ENCODE data around the gene PHLDB3.

The PHLDB3 gene

DNA sequence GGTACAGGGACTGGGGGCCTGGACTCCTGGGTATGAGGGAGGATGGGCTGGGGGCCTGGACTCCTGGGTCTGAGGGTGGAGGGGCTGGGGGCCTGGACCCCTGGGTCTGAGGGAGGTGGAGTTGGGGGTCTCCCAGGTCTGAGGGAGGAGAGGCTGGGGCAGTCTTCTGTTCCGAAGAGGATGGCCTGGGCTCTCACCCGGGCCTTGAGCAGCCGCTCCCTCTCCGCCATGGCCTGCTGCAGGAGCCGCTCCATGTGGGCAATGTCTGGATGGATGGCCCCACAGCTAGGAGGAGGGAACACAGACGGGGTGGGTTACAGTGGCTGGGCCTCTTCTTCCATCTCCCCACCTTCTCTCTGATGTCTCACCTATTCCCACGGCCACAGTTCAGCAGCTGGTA lies 18.1 kb downstream of the PHLDB3 start:
- Histone ChIP-seq H3K4me2 (ENCODE audit: low read length, poor library complexity, severe bottlenecking) (no peak overlapping the region), H3K14ac (ENCODE audit: low read length in 2 of 2) (no peak overlapping the region), H4K8ac (ENCODE audit: low read length) (no peak overlapping the region), H2AK5ac (ENCODE audit: low read length, severe bottlenecking) (no peak overlapping the region), H2BK15ac (ENCODE audit: low read depth, poor library complexity, severe bottlenecking) (no peak overlapping the region), H3K4me3 (ENCODE audit: insufficient read depth in 1 of 2, low read depth in 1 of 2, low read length in 2 of 2) (no peak overlapping the region), H3K9ac (ENCODE audit: low read length) (no peak overlapping the region), H2BK12ac (ENCODE audit: low read length in 2 of 2) (no peak overlapping the region), H3K79me1 (replicated peaks; ENCODE audit: low read length, poor library complexity, severe bottlenecking) (no peaks in the 10 kb centered on the region), H3K36me3 (ENCODE audit: control insufficient read depth in 1 of 2, insufficient read depth in 2 of 2, low read depth in 1 of 2, low read length in 2 of 2) (peaks cover 0 to 12% of the 10 kb centered on the region in 2 experiments), H3K4me1 (ENCODE audit: control insufficient read depth, insufficient read depth, low read depth, low read length) (peaks cover 1% of the 10 kb centered on the region), H2AFZ (ENCODE audit: low read depth, low read length) (no peak overlapping the region), H3K4ac (ENCODE audit: low read depth in 1 of 2, low read length in 2 of 2) (no peak overlapping the region), H3K23ac (ENCODE audit: low read length in 2 of 2) (no peak overlapping the region), H2BK120ac (ENCODE audit: low read depth, low read length) (no peak overlapping the region), H2BK5ac (ENCODE audit: low read depth, low read length, poor library complexity, severe bottlenecking) (no peak overlapping the region), H3K18ac (ENCODE audit: low read depth in 1 of 2, low read length in 2 of 2) (no peak overlapping the region), H4K91ac (ENCODE audit: low read length) (no peak overlapping the region), H3K9me3 (ENCODE audit: control insufficient read depth, low read length) (no peaks in the 10 kb centered on the region), H3K27ac (ENCODE audit: low read length, poor library complexity, severe bottlenecking) (no peak overlapping the region), H3K27me3 (ENCODE audit: control insufficient read depth in 1 of 2, insufficient read depth in 1 of 2, low read length in 2 of 2) (no peaks in the 10 kb centered on the region)
- WGBS, result 96% methylated on average over 3 of the region's 7 CpGs
- DNase-seq, result no peak

DNA sequence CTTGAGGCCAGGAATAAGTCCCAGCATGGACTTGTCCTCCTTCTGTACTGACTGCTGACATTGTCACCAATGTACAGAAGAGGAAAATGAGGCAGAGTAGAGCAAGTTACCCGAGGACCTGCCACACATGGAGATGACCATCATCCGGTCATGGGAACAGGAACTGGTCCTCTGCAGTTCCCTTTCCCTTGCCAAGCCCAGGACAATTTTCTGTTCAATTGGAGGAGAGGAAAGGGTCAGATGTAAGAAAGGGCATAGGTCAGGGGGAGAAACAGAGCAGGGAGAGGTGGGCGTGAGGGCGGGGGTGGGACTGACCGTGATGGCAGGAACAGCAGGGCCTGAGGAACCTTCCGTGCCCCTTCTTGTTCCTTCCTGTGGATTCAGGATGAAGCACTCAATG lies 18.6 kb downstream of the PHLDB3 start:
- no peak overlapping the region for H2AFZ ChIP-seq (ENCODE audit: low read depth, low read length)
- 94% methylated on average over 6 of the region's 6 CpGs for WGBS

DNA sequence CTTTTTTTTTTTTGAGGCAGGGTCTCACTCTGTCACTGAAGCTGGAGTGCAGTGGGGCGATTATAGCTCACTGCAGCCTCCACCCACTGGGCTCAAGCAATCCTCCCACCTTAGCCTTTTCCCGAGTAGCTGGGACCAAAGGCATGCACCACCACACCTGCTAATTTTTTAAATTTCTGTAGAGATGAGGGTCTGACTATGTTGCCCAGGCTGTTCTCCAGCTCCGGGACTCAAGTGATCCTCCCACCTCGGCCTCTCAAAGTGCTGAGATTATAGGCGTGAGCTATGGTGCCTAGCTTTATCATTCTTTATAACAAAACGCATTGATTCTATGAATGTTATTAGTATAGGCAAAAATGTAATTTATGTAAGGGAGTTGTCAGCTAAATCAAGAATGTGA lies 21.3 kb downstream of the PHLDB3 start:
- Histone ChIP-seq H3K36me3 (ENCODE audit: control insufficient read depth in 1 of 2, insufficient read depth in 2 of 2, low read depth in 1 of 2, low read length in 2 of 2) (peaks cover 0 to 12% of the 10 kb centered on the region in 2 experiments), H2BK120ac (ENCODE audit: low read depth, low read length) (no peak overlapping the region), H3K4ac (ENCODE audit: low read depth in 1 of 2, low read length in 2 of 2) (no peak overlapping the region), H3K9ac (ENCODE audit: low read length) (no peak overlapping the region), H2BK12ac (ENCODE audit: low read length in 2 of 2) (no peak overlapping the region), H3K27ac (ENCODE audit: low read length, poor library complexity, severe bottlenecking) (no peak overlapping the region), H2AFZ (ENCODE audit: low read depth, low read length) (no peak overlapping the region), H3K79me1 (replicated peaks; ENCODE audit: low read length, poor library complexity, severe bottlenecking) (no peaks in the 10 kb centered on the region), H3K4me3 (ENCODE audit: insufficient read depth in 1 of 2, low read depth in 1 of 2, low read length in 2 of 2) (no peak overlapping the region), H3K4me2 (ENCODE audit: low read length, poor library complexity, severe bottlenecking) (no peak overlapping the region), H4K8ac (ENCODE audit: low read length) (no peak overlapping the region), H3K9me3 (ENCODE audit: control insufficient read depth, low read length) (no peaks in the 10 kb centered on the region), H3K14ac (ENCODE audit: low read length in 2 of 2) (no peak overlapping the region), H4K91ac (ENCODE audit: low read length) (no peak overlapping the region), H3K18ac (ENCODE audit: low read depth in 1 of 2, low read length in 2 of 2) (no peak overlapping the region), H3K23ac (ENCODE audit: low read length in 2 of 2) (no peak overlapping the region), H2BK15ac (ENCODE audit: low read depth, poor library complexity, severe bottlenecking) (no peak overlapping the region), H3K27me3 (ENCODE audit: control insufficient read depth in 1 of 2, insufficient read depth in 1 of 2, low read length in 2 of 2) (no peaks in the 10 kb centered on the region), H3K4me1 (ENCODE audit: control insufficient read depth, insufficient read depth, low read depth, low read length) (peaks cover 1% of the 10 kb centered on the region), H2AK5ac (ENCODE audit: low read length, severe bottlenecking) (no peak overlapping the region), H2BK5ac (ENCODE audit: low read depth, low read length, poor library complexity, severe bottlenecking) (no peak overlapping the region)
- WGBS, result 90% methylated on average over 4 of the region's 6 CpGs
- DNase-seq, result no peak

More for the DNA sequence above, 18.6 kb downstream of the PHLDB3 start:
- Histone ChIP-seq H3K27ac (ENCODE audit: low read length, poor library complexity, severe bottlenecking) (no peak overlapping the region), H2BK12ac (ENCODE audit: low read length in 2 of 2) (no peak overlapping the region), H3K4me3 (ENCODE audit: insufficient read depth in 1 of 2, low read depth in 1 of 2, low read length in 2 of 2) (no peak overlapping the region), H3K9ac (ENCODE audit: low read length) (no peak overlapping the region), H3K14ac (ENCODE audit: low read length in 2 of 2) (no peak overlapping the region), H4K91ac (ENCODE audit: low read length) (no peak overlapping the region), H3K27me3 (ENCODE audit: control insufficient read depth in 1 of 2, insufficient read depth in 1 of 2, low read length in 2 of 2) (no peaks in the 10 kb centered on the region), H2BK5ac (ENCODE audit: low read depth, low read length, poor library complexity, severe bottlenecking) (no peak overlapping the region), H3K4me2 (ENCODE audit: low read length, poor library complexity, severe bottlenecking) (no peak overlapping the region), H3K4me1 (ENCODE audit: control insufficient read depth, insufficient read depth, low read depth, low read length) (peaks cover 1% of the 10 kb centered on the region), H3K23ac (ENCODE audit: low read length in 2 of 2) (no peak overlapping the region), H2BK120ac (ENCODE audit: low read depth, low read length) (no peak overlapping the region), H3K18ac (ENCODE audit: low read depth in 1 of 2, low read length in 2 of 2) (no peak overlapping the region), H2BK15ac (ENCODE audit: low read depth, poor library complexity, severe bottlenecking) (peak overlapping the region; percentile 40), H3K4ac (ENCODE audit: low read depth in 1 of 2, low read length in 2 of 2) (no peak overlapping the region), H4K8ac (ENCODE audit: low read length) (no peak overlapping the region), H3K79me1 (replicated peaks; ENCODE audit: low read length, poor library complexity, severe bottlenecking) (no peaks in the 10 kb centered on the region), H3K36me3 (ENCODE audit: control insufficient read depth in 1 of 2, insufficient read depth in 2 of 2, low read depth in 1 of 2, low read length in 2 of 2) (peaks cover 0 to 9% of the 10 kb centered on the region in 2 experiments), H2AK5ac (ENCODE audit: low read length, severe bottlenecking) (no peak overlapping the region), H3K9me3 (ENCODE audit: control insufficient read depth, low read length) (no peaks in the 10 kb centered on the region)
- DNase-seq, result no peak

DNA sequence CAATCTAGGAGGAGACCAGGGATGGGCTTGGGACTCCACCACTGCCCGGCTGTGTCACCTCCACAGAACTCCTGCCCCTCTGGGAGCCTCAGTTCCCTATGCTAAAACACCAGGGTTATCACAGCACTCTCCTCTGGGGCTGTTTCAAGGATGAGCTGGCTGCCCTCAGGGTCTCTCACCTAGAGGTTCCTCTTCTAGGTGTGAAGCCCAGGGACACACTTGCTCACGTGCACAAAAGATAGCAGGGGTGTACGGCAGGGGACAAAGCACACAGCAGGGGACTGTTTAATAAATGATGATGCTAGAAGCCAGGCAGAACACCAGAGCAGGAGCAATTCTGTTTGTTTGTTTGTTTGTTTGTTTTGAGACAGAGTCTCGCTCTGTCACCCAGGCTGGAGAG lies 22.4 kb downstream of the PHLDB3 start:
- no peak overlapping the region for H3K23ac ChIP-seq (ENCODE audit: low read length in 2 of 2)
- no peaks in the 10 kb centered on the region for H3K79me1 ChIP-seq (replicated peaks; ENCODE audit: low read length, poor library complexity, severe bottlenecking)
- H3K4me3 ChIP-seq (ENCODE audit: insufficient read depth in 1 of 2, low read depth in 1 of 2, low read length in 2 of 2), result no peak overlapping the region
- no peak overlapping the region for H3K4me2 ChIP-seq (ENCODE audit: low read length, poor library complexity, severe bottlenecking)
- no peak overlapping the region for H2AFZ ChIP-seq (ENCODE audit: low read depth, low read length)
- no peaks in the 10 kb centered on the region for H3K27me3 ChIP-seq (ENCODE audit: control insufficient read depth in 1 of 2, insufficient read depth in 1 of 2, low read length in 2 of 2)
- no peak for DNase-seq
- no peak overlapping the region for H3K9ac ChIP-seq (ENCODE audit: low read length)
- no peak overlapping the region for H4K8ac ChIP-seq (ENCODE audit: low read length)
- H3K36me3 ChIP-seq (ENCODE audit: control insufficient read depth in 1 of 2, insufficient read depth in 2 of 2, low read depth in 1 of 2, low read length in 2 of 2), result peaks cover 0 to 19% of the 10 kb centered on the region in 2 experiments
- no peak overlapping the region for H2BK120ac ChIP-seq (ENCODE audit: low read depth, low read length)
- no peak overlapping the region for H3K27ac ChIP-seq (ENCODE audit: low read length, poor library complexity, severe bottlenecking)
- no peak overlapping the region for H2BK12ac ChIP-seq (ENCODE audit: low read length in 2 of 2)
- H3K9me3 ChIP-seq (ENCODE audit: control insufficient read depth, low read length), result no peaks in the 10 kb centered on the region
- no peak overlapping the region for H3K4ac ChIP-seq (ENCODE audit: low read depth in 1 of 2, low read length in 2 of 2)
- no peak overlapping the region for H4K91ac ChIP-seq (ENCODE audit: low read length)
- no peak overlapping the region for H3K18ac ChIP-seq (ENCODE audit: low read depth in 1 of 2, low read length in 2 of 2)
- H2BK5ac ChIP-seq (ENCODE audit: low read depth, low read length, poor library complexity, severe bottlenecking), result no peak overlapping the region
- H2AK5ac ChIP-seq (ENCODE audit: low read length, severe bottlenecking), result no peak overlapping the region
- 42% methylated on average over 4 of the region's 4 CpGs for whole genome bisulfite sequencing
- H2BK15ac ChIP-seq (ENCODE audit: low read depth, poor library complexity, severe bottlenecking), result no peak overlapping the region
- no peak overlapping the region for H3K14ac ChIP-seq (ENCODE audit: low read length in 2 of 2)
- H3K4me1 ChIP-seq (ENCODE audit: control insufficient read depth, insufficient read depth, low read depth, low read length), result peaks cover 1% of the 10 kb centered on the region
